DOHH2 (cell line): ENCODE data around the gene ZFP92.

ENCODE experiments used
- H3F3A ChIP-seq: fragments of 200-600 bp; sonication (generic), shearing (Covaris generic); 2 replicates; pipeline ENCODE4 v1.6.0; 2016; ENCODE audit warnings: antibody characterized with exemption, mild to moderate bottlenecking; ENCODE audit not compliant: control insufficient read depth, insufficient read depth
- H3K27ac ChIP-seq: fragments of 200-600 bp; sonication (generic); 2 replicates; pipeline ENCODE4 v1.5.1; 2014; ENCODE audit warnings: low read depth, mild to moderate bottlenecking, low read length, moderate library complexity
- H3K27me3 ChIP-seq: fragments of 200-600 bp; sonication (generic); 2 replicates; pipeline ENCODE4 v1.6.1; 2014; ENCODE audit warnings: mild to moderate bottlenecking, low read length, mixed read lengths; ENCODE audit not compliant: control insufficient read depth
- H3K36me3 ChIP-seq: fragments of 200-600 bp; sonication (generic); 2 replicates; pipeline ENCODE4 v1.6.1; 2014; ENCODE audit warnings: mild to moderate bottlenecking, low read length, moderate library complexity, mixed read lengths; ENCODE audit not compliant: control insufficient read depth
- H3K4me1 ChIP-seq: fragments of 200-600 bp; sonication (generic); 2 replicates; pipeline ENCODE4 v1.6.1; 2014; ENCODE audit warnings: mild to moderate bottlenecking, low read length, mixed read lengths; ENCODE audit not compliant: control insufficient read depth
- H3K4me2 ChIP-seq: fragments of 200-600 bp; sonication (generic); 2 replicates; pipeline ENCODE4 v1.6.0; 2014; ENCODE audit warnings: mild to moderate bottlenecking, low read length, moderate library complexity
- H3K4me3 ChIP-seq: fragments of 200-600 bp; sonication (generic); 2 replicates; pipeline ENCODE4 v1.5.1; 2014; ENCODE audit warnings: mild to moderate bottlenecking, low read length, mixed read lengths
- H3K79me2 ChIP-seq: fragments of 200-600 bp; sonication (generic); 2 replicates; pipeline ENCODE4 v1.6.1; 2014; ENCODE audit warnings: mild to moderate bottlenecking, low read length, mixed read lengths; ENCODE audit not compliant: control insufficient read depth
- H3K9me2 ChIP-seq: fragments of 200-600 bp; sonication (generic); replicated peaks from 2 replicates; pipeline ENCODE4 v1.6.1; 2014; ENCODE audit warnings: mild to moderate bottlenecking, low read length, mixed read lengths; ENCODE audit not compliant: control insufficient read depth
- H3K9me3 ChIP-seq: fragments of 200-600 bp; sonication (generic); 2 replicates; pipeline ENCODE4 v1.6.1; 2014; ENCODE audit warnings: antibody characterized with exemption, low read length, mixed read lengths; ENCODE audit not compliant: control insufficient read depth, insufficient read depth
- H4K20me1 ChIP-seq: fragments of 200-600 bp; sonication (generic); 2 replicates; pipeline ENCODE4 v1.6.0; 2014; ENCODE audit warnings: low read depth, mild to moderate bottlenecking, antibody characterized with exemption, low read length, moderate library complexity; ENCODE audit not compliant: control insufficient read depth, insufficient read depth
- CTCF ChIP-seq: fragments of 200-600 bp; sonication (generic); IDR thresholded peaks from one replicate; pipeline ENCODE4 v1.5.1; 2014; ENCODE audit warnings: antibody characterized with exemption, mild to moderate bottlenecking, low read depth, low read length; ENCODE audit not compliant: poor library complexity, severe bottlenecking
- EZH2phosphoT487 ChIP-seq: fragments of 200-600 bp; sonication (generic); IDR thresholded peaks from 2 replicates; pipeline ENCODE4 v1.6.1; 2017; ENCODE audit warnings: borderline replicate concordance, mild to moderate bottlenecking, antibody characterized with exemption, low read length, moderate library complexity, mixed read lengths

Gene ZFP92

GRCh38 chrX:153443476-153444332, 32.4 kb downstream of the ZFP92 start:
- H4K20me1 ChIP-seq = no peaks in the 10 kb centered on the region
- TF ChIP-seq CTCF (no peak), EZH2phosphoT487 (no peak)
- no peaks in the 10 kb centered on the region for H3F3A ChIP-seq
- no peaks in the 10 kb centered on the region for H3K9me3 ChIP-seq
- no peak overlapping the region for H3K4me2 ChIP-seq
- H3K79me2 ChIP-seq = no peaks in the 10 kb centered on the region
- no peaks in the 10 kb centered on the region for H3K27me3 ChIP-seq
- H3K36me3 ChIP-seq = no peaks in the 10 kb centered on the region
- H3K4me1 ChIP-seq = no peaks in the 10 kb centered on the region
- H3K27ac ChIP-seq = no peak overlapping the region
- H3K9me2 ChIP-seq = no peaks in the 10 kb centered on the region
- H3K4me3 ChIP-seq = no peak overlapping the region

- no peaks in the 10 kb centered on the region for H3K36me3 ChIP-seq
- H3K4me2 ChIP-seq = no peak overlapping the region
- TF ChIP-seq EZH2phosphoT487 = no peak
- TF ChIP-seq CTCF = no peak
- no peak overlapping the region for H3K4me3 ChIP-seq
- no peaks in the 10 kb centered on the region for H3F3A ChIP-seq
- H3K4me1 ChIP-seq = no peaks in the 10 kb centered on the region
- no peaks in the 10 kb centered on the region for H3K79me2 ChIP-seq
- no peaks in the 10 kb centered on the region for H3K9me3 ChIP-seq
- no peaks in the 10 kb centered on the region for H4K20me1 ChIP-seq
- no peak overlapping the region for H3K27ac ChIP-seq
- H3K9me2 ChIP-seq = no peaks in the 10 kb centered on the region
- no peaks in the 10 kb centered on the region for H3K27me3 ChIP-seq
These were observed 33.2 kb downstream of the ZFP92 start for GRCh38 chrX:153444333-153445011.

- no peaks in the 10 kb centered on the region for H3K27me3 ChIP-seq
- no peaks in the 10 kb centered on the region for H3K9me2 ChIP-seq
- H3K4me3 ChIP-seq = no peak overlapping the region
- H3K4me2 ChIP-seq = no peak overlapping the region
- H3K79me2 ChIP-seq = no peaks in the 10 kb centered on the region
- no peak overlapping the region for H3K27ac ChIP-seq
- TF ChIP-seq CTCF (no peak), EZH2phosphoT487 (no peak)
- no peaks in the 10 kb centered on the region for H4K20me1 ChIP-seq
- no peaks in the 10 kb centered on the region for H3K4me1 ChIP-seq
- H3F3A ChIP-seq = no peaks in the 10 kb centered on the region
- H3K9me3 ChIP-seq = no peaks in the 10 kb centered on the region
- H3K36me3 ChIP-seq = no peaks in the 10 kb centered on the region
These were observed 34.0 kb downstream of the ZFP92 start for GRCh38 chrX:153445106-153445855.
